Measurements from ENCODE around the gene HAGH.

Gene HAGH

GRCh38 chr16:1791943-1792812, 34.4 kb downstream of the HAGH start:
- Histone ChIP-seq H4K91ac (ENCODE audit: low read depth, low read length) (no peak overlapping the region), H3K4me2 (ENCODE audit: low read length) (no peak overlapping the region), H3K36me3 (ENCODE audit: control insufficient read depth in 1 of 2, insufficient read depth in 2 of 2, low read length in 2 of 2) (peaks cover 43 to 48% of the 10 kb centered on the region in 2 experiments), H2BK5ac (ENCODE audit: low read depth, low read length, poor library complexity) (no peak overlapping the region), H3K79me1 (ENCODE audit: low read length) (no peaks in the 10 kb centered on the region), H2BK120ac (ENCODE audit: insufficient read depth, low read length, poor library complexity) (no peak overlapping the region), H3K4ac (ENCODE audit: low read depth, low read length) (no peak overlapping the region), H2AFZ (ENCODE audit: insufficient read depth, low read length, poor library complexity) (no peak overlapping the region), H3K23ac (ENCODE audit: low read length) (no peak overlapping the region), H3K27me3 (ENCODE audit: insufficient read depth, low read length) (no peaks in the 10 kb centered on the region), H2BK12ac (ENCODE audit: low read length) (no peak overlapping the region), H3K27ac (ENCODE audit: low read depth, low read length) (no peak overlapping the region), H3K4me3 (ENCODE audit: low read depth, low read length) (no peak overlapping the region), H3K14ac (ENCODE audit: low read length) (no peak overlapping the region), H2AK5ac (ENCODE audit: low read length) (no peak overlapping the region), H3K18ac (ENCODE audit: low read length) (no peak overlapping the region), H3K9ac (ENCODE audit: low read length) (no peak overlapping the region), H4K8ac (ENCODE audit: low read depth, low read length) (no peak overlapping the region), H4K12ac (ENCODE audit: low read depth, low read length) (no peak overlapping the region), H3K9me3 (ENCODE audit: insufficient read depth, low read depth, low read length) (no peaks in the 10 kb centered on the region), H3K79me2 (ENCODE audit: control insufficient read depth, insufficient read depth, low read length, poor library complexity) (no peaks in the 10 kb centered on the region), H3K4me1 (ENCODE audit: control insufficient read depth in 1 of 2, insufficient read depth in 2 of 2, low read length in 2 of 2) (no peaks in the 10 kb centered on the region)
- WGBS (ENCODE audit: extremely low coverage, insufficient coverage, insufficient read length), result no CpG with 5 or more reads among the region's 59 CpGs
- DNase-seq, result no peak

DNA sequence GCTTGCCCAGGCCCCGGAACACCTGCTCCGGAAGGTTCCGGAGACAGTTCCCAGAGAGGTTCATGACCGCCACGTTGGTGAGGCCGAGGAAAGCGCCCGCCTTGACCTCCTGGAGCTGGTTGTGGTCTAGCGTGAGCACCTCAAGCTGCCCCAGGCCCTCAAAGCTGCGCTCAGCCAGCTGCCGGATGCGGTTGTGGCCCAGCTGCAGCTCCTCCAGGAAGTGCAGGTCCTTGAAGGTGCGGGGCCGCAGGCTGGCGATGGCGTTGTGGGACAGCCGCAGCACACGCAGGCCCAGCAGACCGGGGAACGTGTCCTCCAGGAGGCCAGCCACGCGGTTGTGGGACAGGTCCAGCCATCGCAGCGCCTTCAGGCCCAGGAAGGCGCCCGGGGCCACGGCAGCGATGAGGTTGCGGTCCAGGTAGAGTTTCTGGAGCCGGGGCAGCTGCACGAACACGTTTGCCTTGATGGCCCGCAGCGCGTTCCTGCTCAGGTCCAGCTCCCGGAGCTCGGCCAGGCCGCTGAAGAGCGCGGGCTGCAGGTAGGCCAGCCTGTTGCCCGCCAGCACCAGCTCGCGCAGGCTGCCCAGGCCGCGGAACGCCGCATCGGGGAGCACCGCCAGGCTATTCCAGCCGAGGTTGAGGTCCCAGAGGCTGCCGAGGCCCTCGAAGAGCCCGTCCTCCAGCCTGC, 35.2 kb downstream of the HAGH start:
- Histone ChIP-seq H3K79me2 (ENCODE audit: control insufficient read depth, insufficient read depth, low read length, poor library complexity) (no peaks in the 10 kb centered on the region), H4K8ac (ENCODE audit: low read depth, low read length) (no peak overlapping the region), H4K12ac (ENCODE audit: low read depth, low read length) (no peak overlapping the region), H3K18ac (ENCODE audit: low read length) (no peak overlapping the region), H3K79me1 (ENCODE audit: low read length) (no peaks in the 10 kb centered on the region), H2BK120ac (ENCODE audit: insufficient read depth, low read length, poor library complexity) (no peak overlapping the region), H3K4me3 (ENCODE audit: low read depth, low read length) (no peak overlapping the region), H4K91ac (ENCODE audit: low read depth, low read length) (no peak overlapping the region), H3K9me3 (ENCODE audit: insufficient read depth, low read depth, low read length) (no peaks in the 10 kb centered on the region), H2BK5ac (ENCODE audit: low read depth, low read length, poor library complexity) (no peak overlapping the region), H3K27ac (ENCODE audit: low read depth, low read length) (no peak overlapping the region), H3K36me3 (ENCODE audit: control insufficient read depth in 1 of 2, insufficient read depth in 2 of 2, low read length in 2 of 2) (peaks cover 51 to 56% of the 10 kb centered on the region in 2 experiments), H3K14ac (ENCODE audit: low read length) (no peak overlapping the region), H2BK12ac (ENCODE audit: low read length) (no peak overlapping the region), H3K9ac (ENCODE audit: low read length) (no peak overlapping the region), H3K4me2 (ENCODE audit: low read length) (no peak overlapping the region), H3K4ac (ENCODE audit: low read depth, low read length) (no peak overlapping the region), H2AFZ (ENCODE audit: insufficient read depth, low read length, poor library complexity) (no peak overlapping the region), H3K27me3 (ENCODE audit: insufficient read depth, low read length) (no peaks in the 10 kb centered on the region), H2AK5ac (ENCODE audit: low read length) (no peak overlapping the region), H3K23ac (ENCODE audit: low read length) (no peak overlapping the region), H3K4me1 (ENCODE audit: control insufficient read depth in 1 of 2, insufficient read depth in 2 of 2, low read length in 2 of 2) (no peaks in the 10 kb centered on the region)
- no peak for DNase-seq
- WGBS (ENCODE audit: extremely low coverage, insufficient coverage, insufficient read length), result no CpG with 5 or more reads among the region's 53 CpGs

- Histone ChIP-seq H2BK120ac (ENCODE audit: insufficient read depth, low read length, poor library complexity) (no peak overlapping the region), H3K4ac (ENCODE audit: low read depth, low read length) (no peak overlapping the region), H3K23ac (ENCODE audit: low read length) (no peak overlapping the region)
Measured at GRCh38 chr16:1790611-1791255, 35.9 kb downstream of the HAGH start.

DNA sequence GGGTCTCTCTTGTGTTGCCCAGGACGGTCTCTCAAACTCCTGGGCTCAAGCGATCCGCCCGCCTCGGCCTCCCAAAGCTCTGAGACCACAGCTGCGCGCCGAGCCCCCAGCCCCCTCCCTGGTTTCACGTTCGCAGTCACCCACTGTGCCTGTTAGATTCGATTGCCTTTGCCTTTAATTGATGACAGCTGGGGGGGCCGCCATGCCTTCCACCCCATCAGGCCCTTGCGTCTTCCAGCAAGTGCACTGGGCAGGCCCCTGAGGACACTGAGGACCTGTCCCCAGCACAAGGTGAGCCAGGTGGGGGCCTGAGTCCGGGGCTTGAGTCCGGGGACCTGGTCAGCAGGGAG, 36.4 kb downstream of the HAGH start:
- H3K14ac ChIP-seq (ENCODE audit: low read length), result no peak overlapping the region
- H3K27me3 ChIP-seq (ENCODE audit: insufficient read depth, low read length), result no peaks in the 10 kb centered on the region
- no peak overlapping the region for H2BK12ac ChIP-seq (ENCODE audit: low read length)
- H3K4me2 ChIP-seq (ENCODE audit: low read length), result no peak overlapping the region
- no peak overlapping the region for H4K91ac ChIP-seq (ENCODE audit: low read depth, low read length)
- WGBS (ENCODE audit: extremely low coverage, insufficient coverage, insufficient read length), result no CpG with 5 or more reads among the region's 15 CpGs
- no peaks in the 10 kb centered on the region for H3K79me1 ChIP-seq (ENCODE audit: low read length)
- no peaks in the 10 kb centered on the region for H3K79me2 ChIP-seq (ENCODE audit: control insufficient read depth, insufficient read depth, low read length, poor library complexity)
- H3K4me3 ChIP-seq (ENCODE audit: low read depth, low read length), result no peak overlapping the region
- DNase-seq, result no peak
- no peak overlapping the region for H2AFZ ChIP-seq (ENCODE audit: insufficient read depth, low read length, poor library complexity)
- no peak overlapping the region for H3K9ac ChIP-seq (ENCODE audit: low read length)
- no peak overlapping the region for H4K8ac ChIP-seq (ENCODE audit: low read depth, low read length)
- no peak overlapping the region for H3K23ac ChIP-seq (ENCODE audit: low read length)
- H2BK5ac ChIP-seq (ENCODE audit: low read depth, low read length, poor library complexity), result no peak overlapping the region
- H3K36me3 ChIP-seq (ENCODE audit: control insufficient read depth in 1 of 2, insufficient read depth in 2 of 2, low read length in 2 of 2), result peaks cover 60 to 67% of the 10 kb centered on the region in 2 experiments
- no peak overlapping the region for H3K27ac ChIP-seq (ENCODE audit: low read depth, low read length)
- no peak overlapping the region for H2AK5ac ChIP-seq (ENCODE audit: low read length)
- H3K9me3 ChIP-seq (ENCODE audit: insufficient read depth, low read depth, low read length), result no peaks in the 10 kb centered on the region
- no peak overlapping the region for H2BK120ac ChIP-seq (ENCODE audit: insufficient read depth, low read length, poor library complexity)
- no peak overlapping the region for H4K12ac ChIP-seq (ENCODE audit: low read depth, low read length)
- no peak overlapping the region for H3K18ac ChIP-seq (ENCODE audit: low read length)
- no peaks in the 10 kb centered on the region for H3K4me1 ChIP-seq (ENCODE audit: control insufficient read depth in 1 of 2, insufficient read depth in 2 of 2, low read length in 2 of 2)
- H3K4ac ChIP-seq (ENCODE audit: low read depth, low read length), result no peak overlapping the region

More at GRCh38 chr16:1790611-1791255, 35.9 kb downstream of the HAGH start:
- no peak overlapping the region for H3K14ac ChIP-seq (ENCODE audit: low read length)
- H4K8ac ChIP-seq (ENCODE audit: low read depth, low read length), result no peak overlapping the region
- H4K12ac ChIP-seq (ENCODE audit: low read depth, low read length), result no peak overlapping the region
- no peak overlapping the region for H3K4me2 ChIP-seq (ENCODE audit: low read length)
- no peaks in the 10 kb centered on the region for H3K79me2 ChIP-seq (ENCODE audit: control insufficient read depth, insufficient read depth, low read length, poor library complexity)
- no peak overlapping the region for H3K27ac ChIP-seq (ENCODE audit: low read depth, low read length)
- H3K27me3 ChIP-seq (ENCODE audit: insufficient read depth, low read length), result no peaks in the 10 kb centered on the region
- DNase-seq, result no peak
- H3K4me1 ChIP-seq (ENCODE audit: control insufficient read depth in 1 of 2, insufficient read depth in 2 of 2, low read length in 2 of 2), result no peaks in the 10 kb centered on the region
- H3K9ac ChIP-seq (ENCODE audit: low read length), result no peak overlapping the region
- no peaks in the 10 kb centered on the region for H3K79me1 ChIP-seq (ENCODE audit: low read length)
- peaks cover 58 to 63% of the 10 kb centered on the region in 2 experiments for H3K36me3 ChIP-seq (ENCODE audit: control insufficient read depth in 1 of 2, insufficient read depth in 2 of 2, low read length in 2 of 2)
- no CpG with 5 or more reads among the region's 44 CpGs for WGBS (ENCODE audit: extremely low coverage, insufficient coverage, insufficient read length)
- no peak overlapping the region for H2BK5ac ChIP-seq (ENCODE audit: low read depth, low read length, poor library complexity)
- no peaks in the 10 kb centered on the region for H3K9me3 ChIP-seq (ENCODE audit: insufficient read depth, low read depth, low read length)
- H3K18ac ChIP-seq (ENCODE audit: low read length), result no peak overlapping the region
- no peak overlapping the region for H3K4me3 ChIP-seq (ENCODE audit: low read depth, low read length)
- no peak overlapping the region for H2BK12ac ChIP-seq (ENCODE audit: low read length)
- H4K91ac ChIP-seq (ENCODE audit: low read depth, low read length), result no peak overlapping the region
- no peak overlapping the region for H2AK5ac ChIP-seq (ENCODE audit: low read length)
- H2AFZ ChIP-seq (ENCODE audit: insufficient read depth, low read length, poor library complexity), result no peak overlapping the region
